HepG2 (cell line): Measurements from ENCODE around the gene RALB. TPM values are rescaled to one million over a fixed set of nuclear protein-coding genes. Genes with fewer than 3 reads are reported as not detected.
A peak's percentile ranks its signal among the peaks of the same experiment; 100 is the strongest.

Experiments used
- AGO2 ChIP-seq: fragments of 200-400 bp; formaldehyde crosslinking; optimal IDR thresholded peaks from 2 replicates; pipeline ENCODE3; 2017; ENCODE audit warnings: mild to moderate bottlenecking, low read depth, low read length, moderate library complexity
- GTF2F1 ChIP-seq: fragments of 150-350 bp; IDR thresholded peaks from 2 replicates; pipeline ENCODE4 v1.6.1; 2014; ENCODE audit warnings: low read length
- HIC2 ChIP-seq: sonication (generic); formaldehyde crosslinking; IDR thresholded peaks from 2 replicates; pipeline ENCODE4 v1.9.0; 2022; ENCODE audit warnings: low read depth, missing genetic modification reagents
- HNRNPL ChIP-seq: fragments of 200-400 bp; formaldehyde crosslinking; IDR thresholded peaks from 2 replicates; pipeline ENCODE4 v1.6.1; 2017; ENCODE audit warnings: mild to moderate bottlenecking, low read depth, low read length
- JARID2 ChIP-seq: sonication (generic); formaldehyde crosslinking; IDR thresholded peaks from 2 replicates; pipeline ENCODE4 v1.8.1; 2023; ENCODE audit warnings: missing genetic modification reagents, inconsistent platforms; ENCODE audit not compliant: insufficient replicate concordance
- KMT2A ChIP-seq: sonication (generic); formaldehyde crosslinking; IDR thresholded peaks from 2 replicates; pipeline ENCODE4 v1.4.0; 2020; ENCODE audit warnings: missing genetic modification reagents
- MAZ ChIP-seq, 2 experiments: sonication (generic) in 1 of 2; formaldehyde crosslinking in 1 of 2; IDR thresholded peaks; 2 replicates each; pipeline versions ENCODE4 v1.5.0 to v1.6.1; 2012 to 2020; ENCODE audit warnings: low read depth in 2 of 2, mild to moderate bottlenecking in 2 of 2, borderline replicate concordance in 1 of 2, improper control_type of control experiment in 1 of 2, low read length in 1 of 2, missing genetic modification reagents in 1 of 2, moderate library complexity in 1 of 2
- MED1 ChIP-seq: sonication (generic); formaldehyde crosslinking; IDR thresholded peaks from 2 replicates; pipeline ENCODE4 v1.4.0; 2020; ENCODE audit warnings: missing genetic modification reagents
- MED8 ChIP-seq: sonication (generic); formaldehyde crosslinking; IDR thresholded peaks from 2 replicates; pipeline ENCODE4 v1.8.1; 2023; ENCODE audit warnings: mild to moderate bottlenecking, missing genetic modification reagents; ENCODE audit not compliant: insufficient replicate concordance
- MTA3 ChIP-seq: sonication (generic); formaldehyde crosslinking; IDR thresholded peaks from 2 replicates; pipeline ENCODE4 v1.4.0; 2020; ENCODE audit warnings: missing genetic modification reagents
- NKX3-1 ChIP-seq: sonication (generic); formaldehyde crosslinking; IDR thresholded peaks from 2 replicates; pipeline ENCODE4 v1.5.0; 2020; ENCODE audit warnings: missing genetic modification reagents
- NR2F1 ChIP-seq, 2 experiments: fragments of 450-650 bp in 1 of 2; formaldehyde crosslinking in 1 of 2; IDR thresholded peaks; 2 replicates each; pipeline versions ENCODE4 v1.5.0 to v1.6.1; 2016 to 2020; ENCODE audit warnings: mild to moderate bottlenecking in 1 of 2, missing compliant biosample characterization in 1 of 2, missing genetic modification reagents in 1 of 2, moderate library complexity in 1 of 2
- POGZ ChIP-seq: sonication (generic); formaldehyde crosslinking; IDR thresholded peaks from 2 replicates; pipeline ENCODE4 v1.4.0; 2020; ENCODE audit warnings: mild to moderate bottlenecking, missing genetic modification reagents
- RFXAP ChIP-seq: sonication (generic); formaldehyde crosslinking; IDR thresholded peaks from 2 replicates; pipeline ENCODE4 v1.4.0; 2020; ENCODE audit warnings: missing genetic modification reagents, borderline replicate concordance
- STAT6 ChIP-seq: sonication (generic); formaldehyde crosslinking; IDR thresholded peaks from 2 replicates; pipeline ENCODE4 v1.4.0; 2020; ENCODE audit warnings: missing genetic modification reagents, mild to moderate bottlenecking, borderline replicate concordance
- TGIF2 ChIP-seq: IDR thresholded peaks from 2 replicates; pipeline ENCODE4 v1.6.1; 2016; ENCODE audit warnings: control low read depth, missing compliant biosample characterization
- THAP8 ChIP-seq: sonication (generic); formaldehyde crosslinking; IDR thresholded peaks from 2 replicates; pipeline ENCODE4 v1.5.1; 2020; ENCODE audit warnings: missing genetic modification reagents, mild to moderate bottlenecking, borderline replicate concordance
- TRIM24 ChIP-seq: sonication (generic); formaldehyde crosslinking; IDR thresholded peaks from 2 replicates; pipeline ENCODE4 v1.8.0; 2022; ENCODE audit warnings: mild to moderate bottlenecking, missing genetic modification reagents
- ZFX ChIP-seq: sonication (generic); formaldehyde crosslinking; IDR thresholded peaks from 2 replicates; pipeline ENCODE4 v1.4.0; 2020; ENCODE audit warnings: mild to moderate bottlenecking, low read depth, missing genetic modification reagents, moderate library complexity
- ZNF598 ChIP-seq: sonication (generic); formaldehyde crosslinking; IDR thresholded peaks from 2 replicates; pipeline ENCODE4 v1.5.1; 2020; ENCODE audit warnings: mild to moderate bottlenecking, missing genetic modification reagents, borderline replicate concordance
- polyA plus RNA-seq, 8 experiments: library from polyadenylated mRNA; depleted of rRNA in 3 of 8; stranded (reverse) in 7 of 8; unstranded in 1 of 8; fragments of >200 nt; fragmentation: Illumina TruSeq in 4 of 8; extraction: Trizol in 4 of 8; gene quantifications; 2 replicates each; pipeline versions ENCODE4 v1.2.1 to v1.2.3, GENCODE V29; 2011 to 2016; ENCODE audit warnings: low read depth in 4 of 8, missing spikeins in 1 of 8, mixed read lengths in 1 of 8; ENCODE audit not compliant: insufficient read depth in 1 of 8
- total RNA-seq, 5 experiments: library from RNA; depleted of rRNA; stranded (reverse); fragments of >200 nt; fragmentation: Illumina TruSeq; extraction: Trizol; gene quantifications; 2 replicates each; pipeline ENCODE4 v1.2.3, GENCODE V29; 2016; ENCODE audit warnings: low read depth in 1 of 5
- TF ChIP-seq, protein P1 (sequence below): sonication (generic); formaldehyde crosslinking; IDR thresholded peaks from 2 replicates; pipeline ENCODE4 v1.9.0; 2021; ENCODE audit warnings: missing genetic modification reagents, mild to moderate bottlenecking, borderline replicate concordance

Gene RALB
- total and polyA plus RNA-seq, 2 of the 13 experiments (the other 11 are each of a cell fraction or from before 2014, with no cell fraction given), result 37.8 to 43.2 TPM

DNA sequence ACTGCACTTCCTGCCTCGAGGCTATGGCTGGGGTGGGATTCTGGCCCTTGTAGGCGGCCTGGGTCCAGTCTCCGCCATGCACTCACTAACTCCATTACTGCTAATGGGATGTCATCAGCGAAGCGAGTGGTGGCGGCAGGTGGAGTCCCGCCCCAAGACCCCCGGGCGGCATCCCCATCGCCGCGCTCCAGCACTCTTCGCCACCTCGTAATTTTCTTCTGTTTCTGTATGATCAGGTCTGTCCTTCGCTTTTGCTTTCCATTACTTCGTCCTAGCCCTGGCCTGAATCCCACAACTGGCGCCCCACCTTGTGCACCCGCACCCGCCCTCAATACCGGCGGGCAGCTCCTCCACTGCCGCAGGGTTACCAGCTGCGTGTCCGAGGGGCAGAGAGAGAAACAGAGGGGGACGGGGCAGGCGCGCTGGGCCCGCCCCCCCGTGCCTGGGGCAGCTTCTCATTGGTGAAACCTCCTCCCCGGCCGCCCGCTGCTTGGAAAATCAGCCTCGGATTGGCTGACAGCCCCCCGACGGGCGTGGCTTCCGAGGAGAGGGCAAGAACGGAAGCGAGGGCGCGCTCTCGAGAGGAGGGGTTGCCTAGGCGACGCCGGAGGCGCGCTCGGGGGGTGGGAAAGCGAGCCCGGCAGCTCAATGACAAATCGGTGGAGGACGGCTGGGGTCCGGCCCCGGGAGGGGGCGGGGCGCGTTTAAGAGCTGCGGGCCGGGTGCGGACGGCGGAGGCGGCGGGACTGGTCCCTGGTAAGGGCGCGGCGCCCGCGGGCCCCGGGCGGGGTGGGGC lies at the start of gene RALB (continued):
- TF ChIP-seq NR2F1 (CRISPR knock-in tag; IDR thresholded peaks at IDR 0.05), result no peak
- peak; percentile 73; the same call in 1 of the 2 replicates for TF ChIP-seq KMT2A (CRISPR knock-in tag)
- TF ChIP-seq TGIF2 (CRISPR knock-in tag), result 0 out of 2 replicates have a peak, but pooled peaks have one; percentile 28
- TF ChIP-seq STAT6 (CRISPR knock-in tag), result peak; percentile 16; the same call in 1 of the 2 replicates
- peak; percentile 83 for TF ChIP-seq ZNF598 (CRISPR knock-in tag)
- TF ChIP-seq THAP8 (CRISPR knock-in tag), result no peak
- TF ChIP-seq POGZ, result peak; percentile 42; the same call in 1 of the 2 replicates
- TF ChIP-seq ZFX (CRISPR knock-in tag), result no peak; the same call in 1 of the 2 replicates
- peak; percentile 68 for TF ChIP-seq MAZ (IDR thresholded peaks at IDR 0.05; ENCODE audit: borderline replicate concordance, low read depth, low read length)
- TF ChIP-seq MAZ (CRISPR knock-in tag; IDR thresholded peaks at IDR 0.05; ENCODE audit: low read depth), result peak; percentile 70; the same call in 1 of the 2 replicates
- no peak for TF ChIP-seq MTA3 (CRISPR knock-in tag)
- TF ChIP-seq NKX3-1 (CRISPR knock-in tag), result no peak
- no peak for TF ChIP-seq MED1 (CRISPR knock-in tag)
- TF ChIP-seq GTF2F1, result no peak
- peak; percentile 58 for TF ChIP-seq HIC2 (CRISPR knock-in tag)
- no peak for TF ChIP-seq MED8 (CRISPR knock-in tag)
- TF ChIP-seq, protein P1, sequence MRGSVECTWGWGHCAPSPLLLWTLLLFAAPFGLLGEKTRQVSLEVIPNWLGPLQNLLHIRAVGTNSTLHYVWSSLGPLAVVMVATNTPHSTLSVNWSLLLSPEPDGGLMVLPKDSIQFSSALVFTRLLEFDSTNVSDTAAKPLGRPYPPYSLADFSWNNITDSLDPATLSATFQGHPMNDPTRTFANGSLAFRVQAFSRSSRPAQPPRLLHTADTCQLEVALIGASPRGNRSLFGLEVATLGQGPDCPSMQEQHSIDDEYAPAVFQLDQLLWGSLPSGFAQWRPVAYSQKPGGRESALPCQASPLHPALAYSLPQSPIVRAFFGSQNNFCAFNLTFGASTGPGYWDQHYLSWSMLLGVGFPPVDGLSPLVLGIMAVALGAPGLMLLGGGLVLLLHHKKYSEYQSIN (CRISPR knock-in tag), result no peak
- peak; percentile 77; the same call in 1 of the 2 replicates for TF ChIP-seq RFXAP
- TF ChIP-seq TRIM24 (CRISPR knock-in tag), result no peak
- TF ChIP-seq AGO2, result no peak
- no peak for TF ChIP-seq JARID2 (CRISPR knock-in tag)
- TF ChIP-seq HNRNPL, result peak; percentile 88
